ENCODE results near the gene GPX8.
A peak's percentile ranks its signal among the peaks of the same experiment; 100 is the strongest.

Gene GPX8

DNA sequence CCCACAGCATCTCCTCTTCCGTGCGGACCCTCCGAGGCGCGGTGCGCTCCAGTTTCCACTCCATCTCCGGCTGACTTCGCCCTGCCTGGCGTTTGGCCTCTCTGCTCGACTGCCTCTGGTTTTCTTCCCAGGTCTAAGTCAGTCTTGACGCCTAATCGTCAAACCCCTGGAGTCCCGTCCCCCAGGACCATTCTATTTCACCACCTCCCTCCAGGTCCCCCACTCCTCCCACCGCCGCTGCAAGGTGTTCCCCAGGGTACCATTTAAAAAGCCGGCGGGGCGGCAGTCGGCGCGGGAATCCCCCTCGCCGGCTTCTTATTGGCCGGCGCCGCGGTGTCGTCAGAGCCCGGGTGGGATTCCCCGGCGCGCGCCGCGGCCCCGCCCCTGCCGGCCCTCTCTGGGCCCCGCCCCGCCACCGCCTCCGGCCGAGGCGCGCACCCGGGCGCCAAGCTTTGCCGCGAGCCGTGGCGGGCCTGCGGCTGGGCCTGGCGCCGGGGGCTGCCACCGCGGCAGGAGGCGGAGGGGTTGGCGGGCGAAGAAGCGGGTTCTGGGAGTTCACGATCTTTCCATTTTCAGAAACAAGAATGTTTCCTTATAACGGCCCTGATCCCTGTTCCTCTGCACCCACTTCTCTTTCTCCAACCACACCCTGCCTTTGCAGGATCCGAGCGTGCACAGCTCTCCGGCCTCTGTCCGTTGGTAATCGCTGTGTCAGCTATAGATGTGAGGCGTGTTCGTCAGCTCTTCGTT is 13.1 kb downstream of the GPX8 start, which contains the start of gene CDC20B:
Gene CDC20B, minus strand, starts transcription at position 241 of the 750 bp plus-strand sequence. Its CDS starts 177 bp downstream, at position 64.
- peak; percentile 68 for DNase-seq

DNA sequence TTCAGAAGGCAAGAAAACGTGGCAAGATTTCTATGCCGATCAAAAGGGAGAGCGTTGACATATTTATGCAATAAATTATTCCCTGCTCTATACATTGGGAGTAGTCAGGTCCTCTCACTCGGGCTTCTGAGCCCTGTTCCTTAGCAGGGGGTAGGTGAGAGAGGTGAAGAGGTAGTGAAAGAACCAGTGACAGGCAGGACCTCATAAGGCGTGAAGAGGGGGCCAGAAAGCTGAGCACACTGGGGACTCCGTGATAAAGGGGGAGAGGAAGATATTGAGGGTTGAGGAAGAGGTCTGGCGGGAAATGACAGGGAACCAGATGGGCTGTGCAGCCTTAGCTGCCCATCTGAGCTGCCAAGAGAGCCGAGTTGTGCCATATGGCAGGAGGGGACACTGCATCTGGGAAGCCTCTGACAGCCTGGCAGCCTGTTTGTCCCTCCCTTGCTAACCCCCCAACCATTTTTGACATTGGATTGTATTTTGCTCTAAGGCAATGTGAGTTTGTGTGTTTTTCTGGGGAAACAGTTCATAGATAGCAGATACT is 13.8 kb downstream of the GPX8 start:
- DNase-seq = no peak

DNA sequence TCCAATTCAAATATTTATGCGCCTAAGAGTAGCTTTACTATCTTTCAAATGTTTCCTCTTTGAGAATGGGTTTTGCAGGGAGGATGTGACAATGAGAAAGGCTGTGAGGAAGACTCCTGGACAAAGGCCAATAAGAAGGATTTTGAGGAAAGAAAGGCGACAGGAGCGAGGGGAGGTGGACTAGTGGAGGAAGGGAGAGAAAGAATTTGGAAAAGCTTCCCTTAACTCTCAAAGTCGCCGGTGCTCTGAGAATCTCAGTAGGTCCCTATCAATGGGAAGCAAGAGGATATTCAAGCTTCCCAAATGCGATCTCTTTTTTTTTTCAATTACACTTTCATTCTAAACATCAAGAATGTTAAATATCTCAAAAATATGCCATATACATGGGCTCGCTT is 15.8 kb downstream of the GPX8 start:
- DNase-seq = no peak

DNA sequence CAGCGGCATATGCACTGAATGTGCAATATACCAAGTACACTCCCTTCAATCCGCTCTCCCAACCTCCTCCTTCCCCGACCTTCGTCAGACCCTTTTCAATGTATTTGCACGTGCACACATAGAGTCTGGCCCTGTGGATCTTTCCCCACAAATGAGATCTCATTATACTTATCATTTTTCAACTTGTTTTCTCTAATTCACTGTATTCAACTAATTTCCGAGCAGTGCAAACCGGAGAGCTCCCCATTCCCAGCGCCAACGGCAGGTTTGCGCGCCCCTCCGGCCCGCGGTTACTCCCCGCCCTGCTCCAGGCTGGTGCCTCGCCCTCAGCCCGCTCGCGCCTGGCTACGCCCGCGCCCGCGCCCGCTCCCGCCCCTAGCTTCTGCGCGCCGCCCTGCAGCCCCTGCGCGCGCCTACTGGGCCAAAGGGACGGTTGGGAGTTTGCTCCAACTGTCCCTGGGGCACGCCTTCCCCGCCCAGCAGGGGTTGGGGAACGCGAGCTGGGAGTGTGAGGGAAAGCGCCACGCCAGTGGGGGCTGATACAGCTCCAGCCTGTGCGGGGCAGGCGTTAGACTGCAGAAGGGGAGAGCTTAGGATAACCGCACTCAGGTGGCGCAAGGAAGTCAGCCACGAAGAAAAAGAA is 16.3 kb downstream of the GPX8 start:
- peak; percentile 41 for DNase-seq

DNA sequence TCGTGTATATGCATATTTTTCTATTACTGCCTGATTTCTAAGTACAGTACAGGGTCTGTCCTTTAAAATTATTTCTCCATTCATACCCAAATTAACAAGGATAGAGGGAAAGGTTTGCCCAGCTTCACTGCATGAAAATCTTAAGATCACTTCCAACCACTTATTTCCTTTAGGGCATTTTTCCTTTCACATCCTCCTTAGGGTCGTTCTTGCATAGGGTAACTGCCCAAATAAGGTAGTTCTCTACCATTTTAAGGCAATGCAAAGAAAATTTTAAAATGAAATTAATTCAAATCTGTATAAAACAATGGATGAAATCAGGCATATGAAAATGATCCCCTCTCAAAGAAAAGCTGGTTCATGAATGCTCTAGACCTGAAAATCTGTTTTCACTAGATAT is 17.1 kb downstream of the GPX8 start:
- no peak for DNase-seq

DNA sequence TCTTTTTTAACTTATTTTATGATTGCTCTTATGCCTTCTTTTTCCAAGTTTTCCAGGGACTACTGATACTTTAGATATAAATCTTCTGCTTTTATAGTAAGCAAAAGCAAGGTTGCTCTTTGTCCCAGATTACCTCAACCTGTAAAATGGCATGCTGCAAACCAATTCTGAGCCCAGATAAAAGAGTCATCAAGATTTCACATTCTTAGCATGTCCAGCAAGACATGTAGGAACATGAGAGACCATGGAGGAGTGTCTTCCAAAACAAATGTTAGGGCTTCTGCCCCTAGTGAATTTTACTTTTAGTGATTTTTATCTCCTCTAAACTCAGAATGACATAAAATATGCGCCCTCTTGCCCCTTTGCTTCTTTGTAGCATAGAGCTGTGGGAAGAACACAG is 20.0 kb downstream of the GPX8 start:
- no peak for DNase-seq

DNA sequence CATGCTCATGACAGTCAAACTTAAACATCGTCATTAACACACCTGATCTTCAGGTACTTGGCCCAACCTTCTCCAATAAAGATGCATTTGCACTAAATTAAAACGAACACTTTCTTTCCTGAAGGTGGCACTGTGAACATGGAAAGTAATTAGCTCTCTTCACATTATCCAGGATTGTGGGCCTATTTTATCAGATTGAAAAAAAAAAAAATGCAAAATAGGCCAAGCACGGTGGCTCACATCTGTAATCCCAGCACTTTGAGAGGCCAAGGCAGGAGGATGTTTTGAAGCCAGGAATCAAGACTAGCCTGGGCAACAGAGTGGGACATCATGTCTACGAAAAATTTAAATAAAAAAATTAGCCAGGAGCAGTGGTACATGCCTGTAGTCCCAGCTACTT is 27.4 kb downstream of the GPX8 start:
- DNase-seq = no peak

DNA sequence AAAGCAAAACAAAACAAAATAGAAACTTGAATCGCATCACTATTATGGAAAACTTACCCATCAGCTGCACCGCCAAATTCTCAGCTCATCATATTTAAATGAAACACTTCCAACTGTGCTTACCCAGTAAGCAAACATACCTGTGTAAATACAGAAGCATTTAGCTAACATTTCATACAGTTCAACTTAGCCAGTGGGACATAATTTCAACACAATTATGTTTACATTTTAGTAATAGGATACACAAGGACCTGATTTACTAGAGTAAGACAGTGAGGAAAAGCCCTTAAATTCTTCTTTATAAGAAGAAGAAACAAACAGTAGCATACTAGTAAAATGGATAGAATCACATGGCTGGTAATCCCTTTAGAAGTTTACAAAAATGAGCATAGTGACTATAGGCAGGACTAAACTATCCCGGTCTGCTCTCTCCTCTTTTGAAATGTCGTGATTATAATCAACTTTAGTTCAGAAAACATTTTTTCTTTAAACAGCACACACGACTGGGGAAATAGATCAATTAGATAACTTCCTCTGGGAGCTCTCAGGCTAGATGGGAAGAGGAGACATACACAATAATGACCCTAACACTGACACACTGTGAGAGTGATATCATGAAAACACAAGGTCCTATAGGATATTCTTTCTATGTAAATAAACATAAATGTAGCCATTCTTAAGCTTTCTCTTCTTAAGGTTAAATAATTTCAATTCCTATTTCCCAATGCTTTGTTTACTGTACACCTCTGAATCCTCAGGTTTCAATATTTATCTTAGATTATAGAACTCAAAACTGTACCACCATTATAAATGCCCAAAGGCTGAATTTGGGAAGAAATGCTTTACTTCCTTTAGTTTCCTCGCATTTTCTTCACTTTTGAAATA is 28.9 kb downstream of the GPX8 start:
- DNase-seq = no peak

DNA sequence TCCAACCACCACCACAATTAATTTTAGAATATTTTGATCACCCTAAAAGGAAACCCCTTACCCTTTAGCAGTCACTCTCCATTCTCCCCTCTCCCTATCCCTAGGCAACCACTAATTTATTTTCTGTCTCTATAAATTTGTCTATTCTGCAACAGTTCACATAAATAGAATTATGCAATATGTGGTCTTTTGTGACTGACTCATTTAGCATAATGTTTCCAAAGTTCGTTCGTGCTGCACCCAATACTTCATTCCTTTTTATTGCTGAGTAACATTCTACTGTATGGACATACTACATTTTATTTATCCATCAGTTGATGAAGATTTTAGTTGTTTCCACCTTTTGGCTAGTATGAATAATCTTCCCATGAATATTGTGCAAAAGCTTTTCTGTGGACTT is 31.2 kb downstream of the GPX8 start:
- no peak for DNase-seq

DNA sequence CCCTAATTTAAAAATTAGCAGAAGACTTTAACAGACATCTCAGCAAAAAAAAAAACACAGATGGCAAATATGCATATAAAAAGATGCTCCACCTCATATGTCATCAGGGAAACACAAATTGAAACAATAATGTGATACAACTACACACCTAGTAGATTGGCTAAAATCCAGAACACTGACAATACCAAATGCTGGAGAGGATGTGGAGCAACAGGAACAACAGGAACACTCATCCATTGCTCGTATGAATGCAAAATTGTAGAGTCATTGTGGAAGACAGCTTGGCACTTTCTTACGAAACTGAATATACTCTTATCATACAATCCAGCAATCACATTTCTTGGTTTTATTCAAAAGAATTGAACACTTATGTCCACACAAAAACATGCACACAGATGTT is 45.0 kb downstream of the GPX8 start:
- DNase-seq = no peak

DNA sequence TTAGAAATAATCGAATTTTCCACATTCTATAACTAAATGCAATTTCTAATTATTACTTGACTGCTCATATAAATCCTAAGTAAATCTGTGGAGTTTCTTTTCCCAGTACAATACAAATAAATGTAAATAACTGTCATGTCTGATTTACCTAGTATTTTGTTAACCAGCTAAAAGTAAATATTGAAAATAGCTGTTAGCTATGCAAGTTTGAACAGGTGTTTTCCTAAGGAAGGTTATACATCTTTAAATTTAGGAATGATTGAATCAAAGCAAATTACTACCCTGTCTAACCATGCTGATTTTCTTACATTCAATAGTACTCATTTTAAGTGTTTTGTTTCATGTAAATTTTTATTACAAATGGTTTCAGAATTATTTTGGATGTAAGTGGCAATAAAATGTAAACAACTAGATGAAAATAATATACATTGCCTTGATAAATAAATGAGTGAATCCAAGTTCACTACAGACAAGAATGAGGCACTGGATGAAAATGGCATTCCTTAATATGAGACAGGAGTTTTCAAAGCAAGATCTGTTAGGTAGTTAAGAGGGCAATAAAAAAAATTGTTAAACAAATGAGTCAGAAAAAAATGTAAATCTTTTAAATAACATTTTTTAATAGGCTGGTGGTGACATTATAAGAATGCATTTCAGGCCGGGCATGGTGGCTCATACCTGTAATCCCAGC is 51.4 kb downstream of the GPX8 start:
- no peak for DNase-seq

All from NCI-H226 (cell line).